GM23338 (cell line): ENCODE data around the gene MALRD1. TPM values are rescaled to one million over a fixed set of nuclear protein-coding genes. Genes with fewer than 3 reads are reported as not detected.
A peak's percentile ranks its signal among the peaks of the same experiment; 100 is the strongest.

Experiments
- ATAC-seq: fragments of 200-7000 bp; cut with Tn5 transposase; 3 replicates; pipeline ENCODE4 v1.9.1; 2020
- DNase-seq: peaks from one replicate; pipeline ENCODE4 v3.0.0-alpha.2; 2015; ENCODE audit warnings: low spot score
- H2AFZ ChIP-seq: fragments of 200-600 bp; sonication (generic); 2 replicates; pipeline ENCODE4 v1.8.0; 2016; ENCODE audit warnings: antibody characterized with exemption, mild to moderate bottlenecking, moderate library complexity
- H3F3A ChIP-seq: fragments of 200-600 bp; sonication (generic); replicated peaks from 2 replicates; pipeline ENCODE4 v1.8.0; 2017; ENCODE audit warnings: antibody characterized with exemption, mixed run types, low read depth
- H3K27ac ChIP-seq: fragments of 200-600 bp; sonication (generic); 2 replicates; pipeline ENCODE4 v1.6.1; 2016; ENCODE audit warnings: low read depth
- H3K27me3 ChIP-seq: fragments of 200-600 bp; sonication (generic); 2 replicates; pipeline ENCODE4 v1.8.0; 2016; ENCODE audit warnings: mild to moderate bottlenecking, mixed run types, moderate library complexity; ENCODE audit not compliant: insufficient read depth
- H3K36me3 ChIP-seq: fragments of 200-600 bp; sonication (generic); 2 replicates; pipeline ENCODE4 v1.8.0; 2016; ENCODE audit warnings: mild to moderate bottlenecking; ENCODE audit not compliant: insufficient read depth
- H3K4me1 ChIP-seq: fragments of 200-600 bp; sonication (generic); 2 replicates; pipeline ENCODE4 v1.8.0; 2016; ENCODE audit warnings: mild to moderate bottlenecking, moderate library complexity; ENCODE audit not compliant: insufficient read depth
- H3K4me2 ChIP-seq: fragments of 200-600 bp; sonication (generic); 2 replicates; pipeline ENCODE4 v1.7.1; 2017; ENCODE audit warnings: mixed run types
- H3K4me3 ChIP-seq: fragments of 200-600 bp; sonication (generic); 2 replicates; pipeline ENCODE4 v1.6.1; 2016; ENCODE audit warnings: mixed run types
- H3K79me2 ChIP-seq: fragments of 200-600 bp; sonication (generic); replicated peaks from 2 replicates; pipeline ENCODE4 v1.8.0; 2017; ENCODE audit warnings: mild to moderate bottlenecking; ENCODE audit not compliant: insufficient read depth
- H3K9me2 ChIP-seq: fragments of 200-600 bp; sonication (generic); 2 replicates; pipeline ENCODE4 v1.8.0; 2017; ENCODE audit not compliant: insufficient read depth
- H4K20me1 ChIP-seq: fragments of 200-600 bp; sonication (generic); replicated peaks from 2 replicates; pipeline ENCODE4 v1.8.0; 2017; ENCODE audit warnings: mild to moderate bottlenecking; ENCODE audit not compliant: insufficient read depth
- H3K27ac Mint-ChIP-seq: 2 replicates; pipeline ENCODE4 v1.8.0; 2020; ENCODE audit warnings: inconsistent platforms, mild to moderate bottlenecking, moderate library complexity, mixed read lengths
- H3K27me3 Mint-ChIP-seq: 3 replicates; pipeline ENCODE4 v1.8.0; 2022; ENCODE audit warnings: low read depth, mild to moderate bottlenecking, moderate library complexity, mixed read lengths, inconsistent platforms; ENCODE audit not compliant: insufficient read depth, poor library complexity
- H3K36me3 Mint-ChIP-seq: 3 replicates; pipeline ENCODE4 v1.8.0; 2021; ENCODE audit warnings: low read depth, mild to moderate bottlenecking, inconsistent platforms, moderate library complexity, mixed read lengths
- H3K4me1 Mint-ChIP-seq: 3 replicates; pipeline ENCODE4 v1.8.0; 2020; ENCODE audit warnings: mild to moderate bottlenecking, inconsistent platforms, mixed read lengths
- H3K4me3 Mint-ChIP-seq: 3 replicates; pipeline ENCODE4 v1.8.0; 2021; ENCODE audit warnings: moderate library complexity, mild to moderate bottlenecking, inconsistent platforms, mixed read lengths
- H3K9me3 Mint-ChIP-seq: 3 replicates; pipeline ENCODE4 v1.8.0; 2020; ENCODE audit warnings: moderate library complexity, mild to moderate bottlenecking, inconsistent platforms, mixed read lengths
- CREB1 ChIP-seq: fragments of 250-450 bp; sonication (Bioruptor Pico); IDR thresholded peaks from 2 replicates; pipeline ENCODE4 v1.5.0; 2020; ENCODE audit warnings: low read depth, mild to moderate bottlenecking, moderate library complexity
- EZH2 ChIP-seq: fragments of 200-600 bp; sonication (generic); IDR thresholded peaks from one replicate; pipeline ENCODE4 v1.8.0; 2017; ENCODE audit warnings: antibody characterized with exemption, mild to moderate bottlenecking, low read depth; ENCODE audit not compliant: unreplicated experiment
- JUNB ChIP-seq: IDR thresholded peaks from one replicate; pipeline ENCODE4 v1.6.1; 2016; ENCODE audit warnings: antibody characterized with exemption; ENCODE audit not compliant: unreplicated experiment
- NANOG ChIP-seq: IDR thresholded peaks from 2 replicates; pipeline ENCODE4 v1.6.1; 2016; ENCODE audit warnings: antibody characterized with exemption, borderline replicate concordance
- POLR2AphosphoS5 ChIP-seq: IDR thresholded peaks from 2 replicates; pipeline ENCODE4 v1.6.1; 2016; ENCODE audit warnings: antibody characterized with exemption, low read depth
- STAT1 ChIP-seq: IDR thresholded peaks from one replicate; pipeline ENCODE4 v1.6.1; 2016; ENCODE audit warnings: antibody characterized with exemption; ENCODE audit not compliant: unreplicated experiment
- ZNF114 ChIP-seq: fragments of 250-450 bp; sonication (Bioruptor Pico); IDR thresholded peaks from 2 replicates; pipeline ENCODE4 v1.5.0; 2020; ENCODE audit warnings: mild to moderate bottlenecking, moderate library complexity
- ZNF331 ChIP-seq: fragments of 250-450 bp; sonication (Bioruptor Pico); IDR thresholded peaks from 2 replicates; pipeline ENCODE4 v1.5.0; 2020; ENCODE audit warnings: low read depth, mild to moderate bottlenecking, moderate library complexity
- polyA plus RNA-seq: library from polyadenylated mRNA; unstranded; fragments of >200 nt; fragmentation: Nextera tagmentation; extraction: Ambion mirVana; gene quantifications from 2 replicates; pipeline ENCODE4 v1.2.1, GENCODE V29; 2016
- total RNA-seq: library from RNA; depleted of rRNA; stranded (reverse); fragments of >200 nt; shearing (Covaris generic); gene quantifications from 2 replicates; pipeline ENCODE4 v1.2.3, GENCODE V29; 2014
- TF ChIP-seq, protein P1 (sequence below): IDR thresholded peaks from one replicate; pipeline ENCODE4 v1.6.1; 2018; ENCODE audit warnings: antibody characterized with exemption; ENCODE audit not compliant: unreplicated experiment
- TF ChIP-seq, protein P2 (sequence below), 2 experiments: fragments of 200-600 bp in 1 of 2; sonication (generic) in 1 of 2; conservative IDR thresholded peaks; 2 replicates each; pipeline versions ENCODE4 v1.5.1 to v1.6.1; 2016 to 2017; ENCODE audit warnings: antibody characterized with exemption in 2 of 2, low read depth in 2 of 2, mild to moderate bottlenecking in 2 of 2, moderate library complexity in 1 of 2
- TF ChIP-seq, protein P3 (sequence below): IDR thresholded peaks from 2 replicates; pipeline ENCODE4 v1.6.1; 2016; ENCODE audit warnings: antibody characterized with exemption

Gene MALRD1
- total and polyA plus RNA-seq, 2 experiments from 2014 or later: 0.42 to 1.9 TPM

DNA sequence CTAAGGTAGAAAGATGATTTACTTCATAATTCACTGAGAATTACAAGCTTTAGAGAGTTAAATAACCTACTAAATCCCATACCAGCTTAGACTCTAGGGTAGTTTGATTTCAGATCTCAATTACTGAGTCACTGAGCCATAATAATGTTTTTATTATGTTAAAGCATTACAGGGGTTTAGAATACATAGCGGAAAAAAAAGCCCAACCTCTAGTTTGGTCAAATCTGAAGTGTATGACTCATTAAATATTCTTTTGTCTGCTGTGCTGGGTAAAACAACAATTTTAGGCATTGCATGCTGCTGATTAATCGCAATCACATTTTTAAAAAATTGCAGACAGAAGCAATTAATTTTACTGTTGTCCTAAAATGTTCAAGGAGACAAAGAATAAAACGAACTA, 48.5 kb downstream of the MALRD1 start:
- DNase-seq: no peak
- no peak overlapping the region for H3K4me2 ChIP-seq
- Mint-ChIP-seq H3K27ac (no peak overlapping the region), H3K4me1 (peaks cover 5% of the 10 kb centered on the region), H3K9me3 (peaks cover 3% of the 10 kb centered on the region; the same call in 2 of the 3 replicates), H3K27me3 (peaks cover 2% of the 10 kb centered on the region), H3K4me3 (no peak overlapping the region), H3K36me3 (no peaks in the 10 kb centered on the region)
- H2AFZ ChIP-seq: peak overlapping the region; percentile 25; the same call in 1 of the 2 replicates
- H3K9me2 ChIP-seq: no peaks in the 10 kb centered on the region
- H3K27me3 ChIP-seq: no peaks in the 10 kb centered on the region
- no peak for ATAC-seq
- no peaks in the 10 kb centered on the region for H3K79me2 ChIP-seq
- no peaks in the 10 kb centered on the region for H3F3A ChIP-seq
- H3K4me1 ChIP-seq: no peaks in the 10 kb centered on the region
- 0 out of 2 replicates have a peak, but pooled peaks cover 4% of the 10 kb centered on the region for H3K36me3 ChIP-seq
- H3K27ac ChIP-seq: no peak overlapping the region
- TF ChIP-seq, protein P1, sequence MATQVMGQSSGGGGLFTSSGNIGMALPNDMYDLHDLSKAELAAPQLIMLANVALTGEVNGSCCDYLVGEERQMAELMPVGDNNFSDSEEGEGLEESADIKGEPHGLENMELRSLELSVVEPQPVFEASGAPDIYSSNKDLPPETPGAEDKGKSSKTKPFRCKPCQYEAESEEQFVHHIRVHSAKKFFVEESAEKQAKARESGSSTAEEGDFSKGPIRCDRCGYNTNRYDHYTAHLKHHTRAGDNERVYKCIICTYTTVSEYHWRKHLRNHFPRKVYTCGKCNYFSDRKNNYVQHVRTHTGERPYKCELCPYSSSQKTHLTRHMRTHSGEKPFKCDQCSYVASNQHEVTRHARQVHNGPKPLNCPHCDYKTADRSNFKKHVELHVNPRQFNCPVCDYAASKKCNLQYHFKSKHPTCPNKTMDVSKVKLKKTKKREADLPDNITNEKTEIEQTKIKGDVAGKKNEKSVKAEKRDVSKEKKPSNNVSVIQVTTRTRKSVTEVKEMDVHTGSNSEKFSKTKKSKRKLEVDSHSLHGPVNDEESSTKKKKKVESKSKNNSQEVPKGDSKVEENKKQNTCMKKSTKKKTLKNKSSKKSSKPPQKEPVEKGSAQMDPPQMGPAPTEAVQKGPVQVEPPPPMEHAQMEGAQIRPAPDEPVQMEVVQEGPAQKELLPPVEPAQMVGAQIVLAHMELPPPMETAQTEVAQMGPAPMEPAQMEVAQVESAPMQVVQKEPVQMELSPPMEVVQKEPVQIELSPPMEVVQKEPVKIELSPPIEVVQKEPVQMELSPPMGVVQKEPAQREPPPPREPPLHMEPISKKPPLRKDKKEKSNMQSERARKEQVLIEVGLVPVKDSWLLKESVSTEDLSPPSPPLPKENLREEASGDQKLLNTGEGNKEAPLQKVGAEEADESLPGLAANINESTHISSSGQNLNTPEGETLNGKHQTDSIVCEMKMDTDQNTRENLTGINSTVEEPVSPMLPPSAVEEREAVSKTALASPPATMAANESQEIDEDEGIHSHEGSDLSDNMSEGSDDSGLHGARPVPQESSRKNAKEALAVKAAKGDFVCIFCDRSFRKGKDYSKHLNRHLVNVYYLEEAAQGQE: no peak
- TF ChIP-seq, protein P2, sequence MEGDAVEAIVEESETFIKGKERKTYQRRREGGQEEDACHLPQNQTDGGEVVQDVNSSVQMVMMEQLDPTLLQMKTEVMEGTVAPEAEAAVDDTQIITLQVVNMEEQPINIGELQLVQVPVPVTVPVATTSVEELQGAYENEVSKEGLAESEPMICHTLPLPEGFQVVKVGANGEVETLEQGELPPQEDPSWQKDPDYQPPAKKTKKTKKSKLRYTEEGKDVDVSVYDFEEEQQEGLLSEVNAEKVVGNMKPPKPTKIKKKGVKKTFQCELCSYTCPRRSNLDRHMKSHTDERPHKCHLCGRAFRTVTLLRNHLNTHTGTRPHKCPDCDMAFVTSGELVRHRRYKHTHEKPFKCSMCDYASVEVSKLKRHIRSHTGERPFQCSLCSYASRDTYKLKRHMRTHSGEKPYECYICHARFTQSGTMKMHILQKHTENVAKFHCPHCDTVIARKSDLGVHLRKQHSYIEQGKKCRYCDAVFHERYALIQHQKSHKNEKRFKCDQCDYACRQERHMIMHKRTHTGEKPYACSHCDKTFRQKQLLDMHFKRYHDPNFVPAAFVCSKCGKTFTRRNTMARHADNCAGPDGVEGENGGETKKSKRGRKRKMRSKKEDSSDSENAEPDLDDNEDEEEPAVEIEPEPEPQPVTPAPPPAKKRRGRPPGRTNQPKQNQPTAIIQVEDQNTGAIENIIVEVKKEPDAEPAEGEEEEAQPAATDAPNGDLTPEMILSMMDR (conservative IDR thresholded peaks at IDR 0.05; ENCODE audit: low read depth in 2 of 2): no peak
- TF ChIP-seq STAT1: no peak
- no peak for TF ChIP-seq EZH2
- no peak for TF ChIP-seq CREB1
- TF ChIP-seq POLR2AphosphoS5: no peak
- no peak for TF ChIP-seq JUNB
- TF ChIP-seq, protein P3, sequence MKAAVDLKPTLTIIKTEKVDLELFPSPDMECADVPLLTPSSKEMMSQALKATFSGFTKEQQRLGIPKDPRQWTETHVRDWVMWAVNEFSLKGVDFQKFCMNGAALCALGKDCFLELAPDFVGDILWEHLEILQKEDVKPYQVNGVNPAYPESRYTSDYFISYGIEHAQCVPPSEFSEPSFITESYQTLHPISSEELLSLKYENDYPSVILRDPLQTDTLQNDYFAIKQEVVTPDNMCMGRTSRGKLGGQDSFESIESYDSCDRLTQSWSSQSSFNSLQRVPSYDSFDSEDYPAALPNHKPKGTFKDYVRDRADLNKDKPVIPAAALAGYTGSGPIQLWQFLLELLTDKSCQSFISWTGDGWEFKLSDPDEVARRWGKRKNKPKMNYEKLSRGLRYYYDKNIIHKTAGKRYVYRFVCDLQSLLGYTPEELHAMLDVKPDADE: no peak
- TF ChIP-seq ZNF114 (CRISPR knock-in tag): no peak
- H3K4me3 ChIP-seq: no peak overlapping the region
- no peaks in the 10 kb centered on the region for H4K20me1 ChIP-seq

DNA sequence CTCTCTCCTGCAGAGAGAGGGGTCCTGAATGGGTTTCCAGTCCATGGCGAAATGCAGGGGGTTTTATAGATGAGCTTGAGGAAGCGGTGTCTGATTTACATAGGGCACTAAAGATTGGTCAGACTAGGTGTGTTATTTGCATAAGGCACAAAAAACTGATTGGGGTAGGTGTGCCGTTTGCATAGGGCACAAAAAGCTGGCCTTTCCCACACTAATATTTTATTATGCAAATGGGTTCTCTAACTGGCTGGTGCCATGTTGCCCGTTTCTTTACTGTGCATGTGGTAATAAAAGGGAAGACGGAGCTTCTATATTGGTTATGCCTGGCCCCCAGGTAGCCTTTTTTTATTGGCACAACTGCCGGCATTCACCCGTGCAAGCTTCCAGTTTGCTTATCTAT, 50.2 kb downstream of the MALRD1 start:
- ATAC-seq (no peak), DNase-seq (no peak)
- Histone ChIP-seq H3K4me2 (no peak overlapping the region), H4K20me1 (no peaks in the 10 kb centered on the region), H3K4me3 (no peak overlapping the region), H3K36me3 (0 out of 2 replicates have a peak, but pooled peaks cover 4% of the 10 kb centered on the region), H3K9me2 (no peaks in the 10 kb centered on the region), H3F3A (no peaks in the 10 kb centered on the region), H3K79me2 (no peaks in the 10 kb centered on the region), H3K27me3 (no peaks in the 10 kb centered on the region), H3K4me1 (no peaks in the 10 kb centered on the region), H3K27ac (no peak overlapping the region), H2AFZ (no peak overlapping the region)
- Mint-ChIP-seq H3K4me1 (peaks cover 5% of the 10 kb centered on the region), H3K36me3 (no peaks in the 10 kb centered on the region), H3K9me3 (peaks cover 3% of the 10 kb centered on the region; the same call in 2 of the 3 replicates), H3K4me3 (no peak overlapping the region), H3K27ac (no peak overlapping the region), H3K27me3 (peaks cover 2% of the 10 kb centered on the region)
- no peak for TF ChIP-seq JUNB
- no peak for TF ChIP-seq NANOG
- TF ChIP-seq, protein P3: no peak
- TF ChIP-seq POLR2AphosphoS5: no peak
- TF ChIP-seq, protein P1: no peak
- no peak for TF ChIP-seq ZNF331
- no peak for TF ChIP-seq ZNF114 (CRISPR knock-in tag)
- no peak for TF ChIP-seq EZH2
